H9 (cell line): ENCODE results near the gene ZNF134. TPM values are rescaled to one million over a fixed set of nuclear protein-coding genes. Genes with fewer than 3 reads are reported as not detected.

Source experiments
- DNase-seq: peaks from one replicate; pipeline ENCODE4 v3.0.0-alpha.2; 2017
- H2AFZ ChIP-seq: one replicate; pipeline ENCODE4 v1.6.1; 2013; ENCODE audit warnings: mild to moderate bottlenecking, low read length, control low read depth, moderate library complexity
- H2AK5ac ChIP-seq: 2 replicates; pipeline ENCODE4 v1.6.1; 2013; ENCODE audit warnings: low read length, control low read depth, mixed read lengths; ENCODE audit not compliant: insufficient read length
- H2BK120ac ChIP-seq: one replicate; pipeline ENCODE4 v1.6.1; 2013; ENCODE audit warnings: low read depth, mild to moderate bottlenecking, low read length, control low read depth, inconsistent platforms; ENCODE audit not compliant: poor library complexity, severe bottlenecking
- H2BK12ac ChIP-seq: 2 replicates; pipeline ENCODE4 v1.6.1; 2013; ENCODE audit warnings: low read length, control low read depth, mixed read lengths, low read depth; ENCODE audit not compliant: insufficient read length
- H2BK15ac ChIP-seq: 2 replicates; pipeline ENCODE4 v1.6.1; 2013; ENCODE audit warnings: low read depth, low read length, control low read depth
- H2BK20ac ChIP-seq: one replicate; pipeline ENCODE4 v1.6.1; 2013; ENCODE audit warnings: low read depth, mild to moderate bottlenecking, low read length, control low read depth, inconsistent platforms; ENCODE audit not compliant: poor library complexity, severe bottlenecking
- H2BK5ac ChIP-seq: 2 replicates; pipeline ENCODE4 v1.6.1; 2013; ENCODE audit warnings: low read length, control low read depth, mixed read lengths; ENCODE audit not compliant: insufficient read length
- H3K14ac ChIP-seq: 2 replicates; pipeline ENCODE4 v1.6.1; 2013; ENCODE audit warnings: low read length, control low read depth; ENCODE audit not compliant: insufficient read depth
- H3K18ac ChIP-seq: 2 replicates; pipeline ENCODE4 v1.6.1; 2013; ENCODE audit warnings: low read depth, mild to moderate bottlenecking, mixed read lengths, low read length, control low read depth; ENCODE audit not compliant: insufficient read length
- H3K23ac ChIP-seq: 2 replicates; pipeline ENCODE4 v1.6.1; 2013; ENCODE audit warnings: low read length, control low read depth, mixed read lengths, low read depth; ENCODE audit not compliant: insufficient read length
- H3K23me2 ChIP-seq: 2 replicates; pipeline ENCODE4 v1.6.1; 2013; ENCODE audit warnings: low read depth, mild to moderate bottlenecking, mixed read lengths, low read length, control low read depth; ENCODE audit not compliant: insufficient read length, poor library complexity, severe bottlenecking
- H3K27ac ChIP-seq: 2 replicates; pipeline ENCODE4 v1.5.1; 2013; ENCODE audit warnings: low read length, control low read depth, mixed read lengths, low read depth; ENCODE audit not compliant: insufficient read length
- H3K27me3 ChIP-seq: 2 replicates; pipeline ENCODE4 v1.6.1; 2013; ENCODE audit warnings: low read length, control low read depth, inconsistent platforms; ENCODE audit not compliant: insufficient read depth
- H3K4ac ChIP-seq: 2 replicates; pipeline ENCODE4 v1.6.1; 2013; ENCODE audit warnings: low read depth, mild to moderate bottlenecking, control low read depth, inconsistent platforms, low read length, moderate library complexity
- H3K4me1 ChIP-seq: 2 replicates; pipeline ENCODE4 v1.6.1; 2013; ENCODE audit warnings: low read length, control low read depth, inconsistent platforms; ENCODE audit not compliant: insufficient read depth
- H3K4me2 ChIP-seq: 2 replicates; pipeline ENCODE4 v1.6.1; 2013; ENCODE audit warnings: low read length, control low read depth, mixed read lengths; ENCODE audit not compliant: insufficient read length, insufficient read depth
- H3K56ac ChIP-seq: 2 replicates; pipeline ENCODE4 v1.6.1; 2013; ENCODE audit warnings: low read depth, mild to moderate bottlenecking, mixed read lengths, low read length, control low read depth; ENCODE audit not compliant: insufficient read length
- H3K79me1 ChIP-seq: 2 replicates; pipeline ENCODE4 v1.6.1; 2013; ENCODE audit warnings: low read depth, mild to moderate bottlenecking, moderate library complexity, low read length, control low read depth, inconsistent platforms; ENCODE audit not compliant: insufficient read depth, poor library complexity, severe bottlenecking
- H3K79me2 ChIP-seq: 2 replicates; pipeline ENCODE4 v1.6.1; 2013; ENCODE audit warnings: low read length, control low read depth, inconsistent platforms; ENCODE audit not compliant: insufficient read depth
- H3K9ac ChIP-seq: 2 replicates; pipeline ENCODE4 v1.6.1; 2013; ENCODE audit warnings: low read length, control low read depth, mixed read lengths; ENCODE audit not compliant: insufficient read length; ENCODE audit errors: extremely low read depth
- H3K9me3 ChIP-seq: one replicate; pipeline ENCODE4 v1.6.1; 2013; ENCODE audit warnings: low read depth, low read length, inconsistent platforms; ENCODE audit not compliant: control insufficient read depth
- H3T11ph ChIP-seq: one replicate; pipeline ENCODE4 v1.6.1; 2013; ENCODE audit warnings: mild to moderate bottlenecking, low read length, control low read depth, inconsistent platforms
- H4K20me1 ChIP-seq: one replicate; pipeline ENCODE4 v1.6.1; 2013; ENCODE audit not compliant: control insufficient read depth, insufficient read length, insufficient read depth
- H4K5ac ChIP-seq: 2 replicates; pipeline ENCODE4 v1.6.1; 2013; ENCODE audit warnings: low read depth, mild to moderate bottlenecking, mixed read lengths, low read length, control low read depth; ENCODE audit not compliant: insufficient read length
- H4K8ac ChIP-seq: replicated peaks from 2 replicates; pipeline ENCODE4 v1.6.1; 2013; ENCODE audit warnings: low read length, control low read depth, mixed read lengths, low read depth; ENCODE audit not compliant: insufficient read length
- H4K91ac ChIP-seq: 2 replicates; pipeline ENCODE4 v1.6.1; 2013; ENCODE audit warnings: low read depth, mild to moderate bottlenecking, moderate library complexity, mixed read lengths, low read length, control low read depth; ENCODE audit not compliant: insufficient read length
- H3K27ac Mint-ChIP-seq, 3 experiments: 2 replicates in 2 of 3; 3 replicates in 1 of 3; pipeline ENCODE4 v1.8.0; 2020 to 2021; ENCODE audit warnings: mixed read lengths in 3 of 3, mild to moderate bottlenecking in 1 of 3, moderate library complexity in 1 of 3
- H3K27me3 Mint-ChIP-seq: 2 replicates; pipeline ENCODE4 v1.8.0; 2021; ENCODE audit warnings: low read depth, mild to moderate bottlenecking, moderate library complexity, mixed read lengths
- H3K36me3 Mint-ChIP-seq, 3 experiments: 2 replicates in 2 of 3; 3 replicates in 1 of 3; pipeline ENCODE4 v1.8.0; 2020 to 2021; ENCODE audit warnings: low read depth in 3 of 3, mixed read lengths in 3 of 3; ENCODE audit not compliant: insufficient read depth in 1 of 3
- H3K4me1 Mint-ChIP-seq, 2 experiments: 2 replicates each; pipeline ENCODE4 v1.8.0; 2020; ENCODE audit warnings: mixed read lengths in 2 of 2
- H3K4me3 Mint-ChIP-seq, 2 experiments: 2 replicates in 1 of 2; 3 replicates in 1 of 2; pipeline ENCODE4 v1.8.0; 2020 to 2021; ENCODE audit warnings: mild to moderate bottlenecking in 2 of 2, mixed read lengths in 2 of 2, moderate library complexity in 1 of 2
- H3K9me3 Mint-ChIP-seq, 2 experiments: 2 replicates in 1 of 2; 3 replicates in 1 of 2; pipeline ENCODE4 v1.8.0; 2020; ENCODE audit warnings: mild to moderate bottlenecking in 2 of 2, mixed read lengths in 2 of 2, moderate library complexity in 1 of 2
- WGBS: extraction: QIAGEN DNeasy Blood & Tissue Kit; methylation state at CpG from one replicate; pipeline ENCODE4 v1.1.7; 2013; ENCODE audit warnings: missing lambda C conversion rate, low lambda C conversion rate, mixed read lengths; ENCODE audit not compliant: insufficient read length; ENCODE audit errors: extremely low coverage; 5-methylcytosine and 5-hydroxymethylcytosine counted together
- total RNA-seq: library from RNA; stranded (reverse); gene quantifications from 2 replicates; pipeline ENCODE4 v1.2.1, GENCODE V29; 2021
- TF ChIP-seq, protein P1 (sequence below): fragments of 200-600 bp; sonication (generic); conservative IDR thresholded peaks from 3 replicates; pipeline ENCODE4 v1.8.0; 2021; ENCODE audit warnings: antibody characterized with exemption, mild to moderate bottlenecking

Gene ZNF134
- total RNA-seq, 1 experiment from 2014 or later: 44.1 TPM

DNA sequence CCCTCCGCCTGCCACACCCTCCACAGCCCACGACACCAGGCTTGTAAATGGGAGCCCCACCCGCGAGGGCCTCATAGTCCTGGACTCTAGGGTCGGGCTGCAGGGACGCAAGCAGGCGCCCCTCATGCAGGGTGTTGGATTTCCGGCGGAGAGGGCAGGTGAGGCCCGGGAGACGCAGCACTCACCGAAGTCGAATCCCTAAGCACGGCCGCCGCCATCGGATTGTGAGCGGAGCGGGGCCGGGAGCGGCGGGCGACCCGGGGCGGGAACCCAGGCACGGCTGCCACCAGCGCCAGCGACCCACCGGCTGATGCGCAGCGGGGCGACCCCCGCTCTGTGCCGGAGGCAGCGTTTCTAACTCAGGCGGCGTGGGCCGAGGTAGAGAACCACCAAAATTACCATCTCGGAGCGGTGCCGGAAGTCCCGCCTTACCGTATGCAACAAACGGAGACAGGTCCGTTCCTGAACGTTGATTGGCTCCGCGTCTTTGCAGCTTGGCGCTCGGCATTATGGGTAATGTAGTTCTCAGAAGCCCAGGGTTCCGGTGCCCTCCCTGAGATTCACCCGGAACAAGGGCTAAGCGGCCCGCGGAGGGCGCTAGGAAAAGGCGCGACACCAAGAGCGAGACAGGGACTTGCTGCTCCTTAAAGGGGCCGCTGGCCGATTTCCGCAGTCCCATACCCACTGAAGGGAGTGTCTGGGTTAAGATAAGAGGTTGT lies 35.4 kb upstream of the ZNF134 start, which contains the start of gene ZNF416:
Gene ZNF416 (minus strand): TSS at position 425 of the 719 bp plus-strand sequence. CDS start 207 bp downstream, at position 218.
- peak within 1 kb of the TSS; percentile 77 to 85 for H3K4me3 Mint-ChIP-seq
- peaks cover 76% of the 10 kb centered on the region in 2 experiments for H3K9me3 Mint-ChIP-seq
- Histone ChIP-seq H3K56ac (no peak within 1 kb of the TSS), H3K79me1 (no peaks in the 10 kb centered on the region), H2AFZ (no peak within 1 kb of the TSS), H4K91ac (no peak within 1 kb of the TSS), H2BK5ac (no peak within 1 kb of the TSS), H3K79me2 (peaks cover 9% of the 10 kb centered on the region; the same call in 1 of the 2 replicates), H4K8ac (no peak within 1 kb of the TSS), H3K4me1 (peaks cover 6% of the 10 kb centered on the region), H4K5ac (no peak within 1 kb of the TSS), H2AK5ac (no peak within 1 kb of the TSS), H4K20me1 (no peaks in the 10 kb centered on the region), H3T11ph (no peak within 1 kb of the TSS), H3K14ac (peak within 1 kb of the TSS; percentile 65), H3K9me3 (peaks cover 38% of the 10 kb centered on the region), H2BK12ac (no peak within 1 kb of the TSS), H3K23ac (no peak within 1 kb of the TSS), H3K4me2 (peak within 1 kb of the TSS; percentile 92), H2BK20ac (no peak within 1 kb of the TSS), H3K27me3 (no peaks in the 10 kb centered on the region), H3K23me2 (peaks cover 12% of the 10 kb centered on the region), H2BK15ac (no peak within 1 kb of the TSS), H2BK120ac (no peak within 1 kb of the TSS), H3K4ac (no peak within 1 kb of the TSS), H3K27ac (no peak within 1 kb of the TSS), H3K9ac (peak within 1 kb of the TSS; percentile 45), H3K18ac (no peak within 1 kb of the TSS)
- TF ChIP-seq, protein P1, sequence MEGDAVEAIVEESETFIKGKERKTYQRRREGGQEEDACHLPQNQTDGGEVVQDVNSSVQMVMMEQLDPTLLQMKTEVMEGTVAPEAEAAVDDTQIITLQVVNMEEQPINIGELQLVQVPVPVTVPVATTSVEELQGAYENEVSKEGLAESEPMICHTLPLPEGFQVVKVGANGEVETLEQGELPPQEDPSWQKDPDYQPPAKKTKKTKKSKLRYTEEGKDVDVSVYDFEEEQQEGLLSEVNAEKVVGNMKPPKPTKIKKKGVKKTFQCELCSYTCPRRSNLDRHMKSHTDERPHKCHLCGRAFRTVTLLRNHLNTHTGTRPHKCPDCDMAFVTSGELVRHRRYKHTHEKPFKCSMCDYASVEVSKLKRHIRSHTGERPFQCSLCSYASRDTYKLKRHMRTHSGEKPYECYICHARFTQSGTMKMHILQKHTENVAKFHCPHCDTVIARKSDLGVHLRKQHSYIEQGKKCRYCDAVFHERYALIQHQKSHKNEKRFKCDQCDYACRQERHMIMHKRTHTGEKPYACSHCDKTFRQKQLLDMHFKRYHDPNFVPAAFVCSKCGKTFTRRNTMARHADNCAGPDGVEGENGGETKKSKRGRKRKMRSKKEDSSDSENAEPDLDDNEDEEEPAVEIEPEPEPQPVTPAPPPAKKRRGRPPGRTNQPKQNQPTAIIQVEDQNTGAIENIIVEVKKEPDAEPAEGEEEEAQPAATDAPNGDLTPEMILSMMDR: peak; percentile 31; the same call in 2 of the 3 replicates
- peak within 1 kb of the TSS in 2 of 3 experiments; percentile 51 to 70; a peak in 1 of 7 replicates for H3K27ac Mint-ChIP-seq
- peaks cover 8 to 11% of the 10 kb centered on the region in 2 experiments; a peak in 3 of 4 replicates for H3K4me1 Mint-ChIP-seq
- H3K36me3 Mint-ChIP-seq: peaks cover 53 to 58% (median 55%) of the 10 kb centered on the region in 3 experiments
- WGBS: no CpG with 5 or more reads among the region's 62 CpGs
- DNase-seq: peak; percentile 99
- peaks cover 25% of the 10 kb centered on the region for H3K27me3 Mint-ChIP-seq
